Thoracic aorta (tissue), 2 donors: Measurements from ENCODE around the gene SLC31A2. TPM values are rescaled to one million over a fixed set of nuclear protein-coding genes. Genes with fewer than 3 reads are reported as not detected.

ENCODE experiments used
- ATAC-seq: fragments of 150-250 bp; one replicate; pipeline ENCODE4 v1.8.0; 2017; ENCODE audit warnings: low read depth; ENCODE audit not compliant: insufficient number of reproducible peaks, low FRiP score
- DNase-seq: peaks from one replicate; pipeline ENCODE4 v3.0.0-alpha.2; 2020; ENCODE audit warnings: low spot score
- H3K27ac ChIP-seq, 2 donors: fragments of 200-600 bp; sonication (generic); 1 replicate in 1 of 2; 2 replicates in 1 of 2; pipeline ENCODE4 v1.5.1; 2016; ENCODE audit warnings: mild to moderate bottlenecking in 2 of 2, moderate library complexity in 2 of 2
- H3K27me3 ChIP-seq: fragments of 200-600 bp; sonication (generic); replicated peaks from 2 replicates; pipeline ENCODE4 v1.6.0; 2016; ENCODE audit warnings: mild to moderate bottlenecking; ENCODE audit not compliant: insufficient read depth
- H3K36me3 ChIP-seq: fragments of 200-600 bp; sonication (generic); one replicate; pipeline ENCODE4 v1.5.1; 2016
- H3K4me1 ChIP-seq, 2 donors: fragments of 200-600 bp; sonication (generic); 1 replicate in 1 of 2; 2 replicates in 1 of 2; pipeline versions ENCODE4 v1.5.1 to v1.6.0; 2016; ENCODE audit warnings: low read depth in 2 of 2, mild to moderate bottlenecking in 1 of 2; ENCODE audit not compliant: control insufficient read depth in 1 of 2
- H3K4me3 ChIP-seq: fragments of 200-600 bp; sonication (generic); 2 replicates; pipeline ENCODE4 v1.5.1; 2016; ENCODE audit warnings: mild to moderate bottlenecking
- H3K9me3 ChIP-seq: fragments of 200-600 bp; sonication (generic); 2 replicates; pipeline ENCODE4 v1.5.1; 2016
- CTCF ChIP-seq: fragments of 200-600 bp; sonication (generic); IDR thresholded peaks from one replicate; pipeline ENCODE4 v1.5.1; 2019; ENCODE audit warnings: antibody characterized with exemption
- total RNA-seq, 2 donors: library from RNA; depleted of rRNA; stranded (reverse); fragments of >200 nt; gene quantifications; one replicate each; pipeline versions ENCODE4 v1.1.0 to v1.2.3, GENCODE V29; 2016

SLC31A2 gene
- total RNA-seq, 2 donors from 2014 or later = 15.2 to 17.2 TPM

- no peaks in the 10 kb centered on the region for H3K4me1 ChIP-seq
- H3K9me3 ChIP-seq = no peaks in the 10 kb centered on the region
- H3K4me3 ChIP-seq = peak overlapping the region; percentile 4
- peak overlapping the region; percentile 8 to 41 for H3K27ac ChIP-seq
- DNase-seq = peak; percentile 25
- no peak for TF ChIP-seq CTCF
- peaks cover 62% of the 10 kb centered on the region for H3K36me3 ChIP-seq
- ATAC-seq = no peak
- no peaks in the 10 kb centered on the region for H3K27me3 ChIP-seq
Observed at GRCh38 chr9:113187929-113188595, 37.3 kb downstream of the SLC31A2 start.

GRCh38 chr9:113192455-113192854, 41.6 kb downstream of the SLC31A2 start:
- H3K9me3 ChIP-seq = no peaks in the 10 kb centered on the region
- H3K36me3 ChIP-seq = peaks cover 28% of the 10 kb centered on the region
- TF ChIP-seq CTCF = no peak
- no peaks in the 10 kb centered on the region for H3K4me1 ChIP-seq
- ATAC-seq = no peak
- H3K27ac ChIP-seq = no peak overlapping the region
- no peak for DNase-seq
- H3K27me3 ChIP-seq = no peaks in the 10 kb centered on the region
- H3K4me3 ChIP-seq = no peak overlapping the region

GRCh38 chr9:113199683-113200329, 49.0 kb downstream of the SLC31A2 start:
- no peak for DNase-seq
- Histone ChIP-seq H3K27me3 (no peaks in the 10 kb centered on the region), H3K27ac (no peak overlapping the region), H3K4me1 (no peaks in the 10 kb centered on the region), H3K36me3 (peaks cover 56% of the 10 kb centered on the region), H3K4me3 (no peak overlapping the region), H3K9me3 (no peaks in the 10 kb centered on the region)
- no peak for TF ChIP-seq CTCF
- ATAC-seq = no peak

- no peaks in the 10 kb centered on the region for H3K9me3 ChIP-seq
- H3K27ac ChIP-seq = no peak overlapping the region
- H3K4me1 ChIP-seq = no peaks in the 10 kb centered on the region
- peaks cover 52% of the 10 kb centered on the region for H3K36me3 ChIP-seq
- no peak overlapping the region for H3K4me3 ChIP-seq
- TF ChIP-seq CTCF = no peak
- no peak for ATAC-seq
- DNase-seq = no peak
- no peaks in the 10 kb centered on the region for H3K27me3 ChIP-seq
Observed at GRCh38 chr9:113205432-113205831, 54.6 kb downstream of the SLC31A2 start.

GRCh38 chr9:113205861-113206260, 55.1 kb downstream of the SLC31A2 start:
- Histone ChIP-seq H3K27ac (no peak overlapping the region), H3K36me3 (peaks cover 54% of the 10 kb centered on the region), H3K4me1 (no peaks in the 10 kb centered on the region), H3K27me3 (no peaks in the 10 kb centered on the region), H3K4me3 (no peak overlapping the region), H3K9me3 (no peaks in the 10 kb centered on the region)
- TF ChIP-seq CTCF = no peak
- ATAC-seq (no peak), DNase-seq (no peak)
